PC-3 (cell line): ENCODE results near the gene UQCR10. TPM values are rescaled to one million over a fixed set of nuclear protein-coding genes. Genes with fewer than 3 reads are reported as not detected.

Experiments
- ATAC-seq: fragments of 200-7000 bp; cut with Tn5 transposase; 2 replicates; pipeline ENCODE4 v1.9.1; 2020; ENCODE audit warnings: mild to moderate bottlenecking, moderate library complexity
- BruUV-seq: library from RNA; stranded (reverse); fragments of 400-500 nt; replicated peaks from 2 replicates; lab custom pipeline; 2021; lab: Mats Ljungman, UMichigan
- CTCF ChIA-PET: fragments of 300-600 bp; sonication (Branson Sonifier 250); formaldehyde crosslinking; loops from one replicate; lab custom pipeline; 2022; ENCODE audit warnings: antibody characterized with exemption; lab: Charles Lee
- POLR2A ChIA-PET: fragments of 300-600 bp; sonication (Branson Sonifier 250); formaldehyde crosslinking; loops from one replicate; lab custom pipeline; 2022; ENCODE audit warnings: antibody characterized with exemption; ENCODE audit not compliant: unreplicated experiment; lab: Charles Lee
- DNase-seq: peaks from one replicate; pipeline ENCODE4 v3.0.0-alpha.2; 2015
- H2AFZ ChIP-seq: fragments of 300-600 bp; sonication (generic); 2 replicates; pipeline ENCODE4 v1.6.0; 2016; ENCODE audit warnings: antibody characterized with exemption, low read length
- H3F3A ChIP-seq: fragments of 300-600 bp; sonication (generic); one replicate; pipeline ENCODE4 v1.6.0; 2017; ENCODE audit warnings: antibody characterized with exemption, low read length, control low read depth, mild to moderate bottlenecking; ENCODE audit not compliant: unreplicated experiment
- H3K27ac ChIP-seq: fragments of 300-600 bp; sonication (generic); 2 replicates; pipeline ENCODE4 v1.5.1; 2016; ENCODE audit warnings: mild to moderate bottlenecking, low read length
- H3K27me3 ChIP-seq: fragments of 300-600 bp; sonication (generic); 2 replicates; pipeline ENCODE4 v1.6.1; 2016; ENCODE audit warnings: low read length, mixed read lengths
- H3K36me3 ChIP-seq: fragments of 300-600 bp; sonication (generic); 2 replicates; pipeline ENCODE4 v1.6.1; 2016; ENCODE audit warnings: low read depth, mixed run types, low read length, mixed read lengths
- H3K4me1 ChIP-seq: fragments of 300-600 bp; sonication (generic); 2 replicates; pipeline ENCODE4 v1.5.1; 2016; ENCODE audit warnings: low read length; ENCODE audit not compliant: insufficient read depth
- H3K4me2 ChIP-seq: fragments of 300-600 bp; sonication (generic); 2 replicates; pipeline ENCODE4 v1.6.0; 2016; ENCODE audit warnings: low read length
- H3K4me3 ChIP-seq: fragments of 300-600 bp; sonication (generic); 2 replicates; pipeline ENCODE4 v1.5.1; 2016; ENCODE audit warnings: mild to moderate bottlenecking, low read length, mixed read lengths
- H3K79me2 ChIP-seq: fragments of 300-600 bp; sonication (generic); 2 replicates; pipeline ENCODE4 v1.6.1; 2017; ENCODE audit warnings: low read length, mixed read lengths
- H3K9ac ChIP-seq: fragments of 300-600 bp; sonication (generic); 2 replicates; pipeline ENCODE4 v1.6.0; 2016; ENCODE audit warnings: mild to moderate bottlenecking, low read length
- H3K9me2 ChIP-seq: fragments of 300-600 bp; sonication (generic); replicated peaks from 2 replicates; pipeline ENCODE4 v1.6.1; 2016; ENCODE audit warnings: mixed run types, low read length, mixed read lengths
- H3K9me3 ChIP-seq: fragments of 300-600 bp; sonication (generic); 2 replicates; pipeline ENCODE4 v1.6.1; 2016; ENCODE audit warnings: low read length, mixed read lengths
- H4K20me1 ChIP-seq: fragments of 300-600 bp; sonication (generic); 2 replicates; pipeline ENCODE4 v1.6.1; 2016; ENCODE audit warnings: low read length, mixed read lengths
- CTCF ChIP-seq: fragments of 300-600 bp; sonication (generic); conservative IDR thresholded peaks from 2 replicates; pipeline ENCODE4 v1.5.1; 2017; ENCODE audit warnings: antibody characterized with exemption, low read depth, mild to moderate bottlenecking, low read length
- EZH2 ChIP-seq: fragments of 300-600 bp; sonication (generic); IDR thresholded peaks from one replicate; pipeline ENCODE4 v1.6.1; 2017; ENCODE audit warnings: antibody characterized with exemption, mild to moderate bottlenecking, low read length; ENCODE audit not compliant: unreplicated experiment
- EZH2phosphoT487 ChIP-seq: fragments of 300-600 bp; sonication (generic); IDR thresholded peaks from 2 replicates; pipeline ENCODE4 v1.6.1; 2018; ENCODE audit warnings: mild to moderate bottlenecking, antibody characterized with exemption, low read length, borderline replicate concordance
- intact Hi-C: fragments of 100-400 bp; cut with micrococcal nuclease; formaldehyde crosslinking; loops from 2 replicates; pipeline ENCODE4 v1.9.0; 2023
- total RNA-seq: library from RNA; depleted of rRNA; stranded (reverse); fragments of >200 nt; gene quantifications from 2 replicates; pipeline ENCODE4 v1.2.3, GENCODE V29; 2014

UQCR10 gene
- total RNA-seq, 1 experiment from 2014 or later: 196 TPM

- Histone ChIP-seq H3K36me3 (no peaks in the 10 kb centered on the region), H3K4me2 (no peak overlapping the region), H3K27me3 (no peaks in the 10 kb centered on the region), H3K9me2 (no peaks in the 10 kb centered on the region), H3K9ac (no peak overlapping the region), H3K9me3 (no peaks in the 10 kb centered on the region), H2AFZ (no peak overlapping the region), H3K27ac (no peak overlapping the region), H3K4me1 (no peaks in the 10 kb centered on the region), H3K79me2 (no peaks in the 10 kb centered on the region), H3F3A (no peaks in the 10 kb centered on the region), H3K4me3 (no peak overlapping the region), H4K20me1 (no peaks in the 10 kb centered on the region)
- TF ChIP-seq CTCF (no peak), EZH2phosphoT487 (no peak), EZH2 (no peak)
- no TSS peak for BruUV-seq
- POLR2A ChIA-PET: no interaction called here
- intact Hi-C loops: no loop called here
- peak; percentile 42 for ATAC-seq
- peak; percentile 47 for DNase-seq
- CTCF ChIA-PET: no interaction called here
These were observed 10.8 kb upstream of the UQCR10 start for GRCh38 chr22:29756341-29756740.

GRCh38 chr22:29757096-29757495 is 10.1 kb upstream of the UQCR10 start:
- ATAC-seq: no peak
- no peaks in the 10 kb centered on the region for H3K36me3 ChIP-seq

More at GRCh38 chr22:29757096-29757495, 10.1 kb upstream of the UQCR10 start:
- Histone ChIP-seq H3K4me2 (no peak overlapping the region), H3K9me2 (no peaks in the 10 kb centered on the region), H3F3A (no peaks in the 10 kb centered on the region), H4K20me1 (no peaks in the 10 kb centered on the region), H3K27me3 (no peaks in the 10 kb centered on the region), H3K4me3 (no peak overlapping the region), H3K9ac (no peak overlapping the region), H3K79me2 (no peaks in the 10 kb centered on the region), H3K4me1 (no peaks in the 10 kb centered on the region), H3K9me3 (no peaks in the 10 kb centered on the region), H3K27ac (no peak overlapping the region), H2AFZ (no peak overlapping the region)
- ChIA-PET POLR2A (no interaction called here), CTCF (no interaction called here)
- DNase-seq: no peak
- intact Hi-C loops: no loop called here
- no peak for TF ChIP-seq EZH2
- no peak for TF ChIP-seq EZH2phosphoT487
- TF ChIP-seq CTCF: no peak
- BruUV-seq: no TSS peak
